GM21515 (cell line): Measurements from ENCODE around the gene GSTA4.
"Not testable (repeated sequence)": the region's sequence is repeated elsewhere in the genome, so short reads cannot be mapped to it uniquely, and the experiment has no call there.

ENCODE experiments used
- ATAC-seq: cut with Tn5 transposase; IDR thresholded peaks from one replicate; pipeline ENCODE4 v1.9.1; 2021; ENCODE audit not compliant: unreplicated experiment

The GSTA4 gene

DNA sequence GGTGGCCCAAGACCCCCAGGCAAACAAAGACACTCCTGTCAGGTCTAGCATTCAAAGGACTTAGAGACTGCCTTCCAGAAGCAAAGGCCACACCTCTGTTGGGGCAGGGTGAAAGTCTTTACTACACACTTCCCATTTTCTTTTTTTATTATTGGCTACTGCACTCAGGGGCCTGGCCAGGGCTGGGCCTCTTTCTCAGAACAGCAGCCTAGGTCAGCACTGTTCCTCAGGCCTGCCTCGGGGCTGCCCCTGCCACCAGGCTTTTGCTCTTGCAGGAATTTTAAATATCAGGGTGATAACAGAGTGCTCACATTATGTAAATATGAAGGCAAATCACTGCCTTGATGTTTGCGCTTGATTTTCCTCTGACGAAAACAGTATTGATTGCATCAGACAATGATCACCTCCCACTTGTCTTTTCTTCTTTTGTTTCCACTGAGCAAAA lies 18.5 kb downstream of the GSTA4 start:
- ATAC-seq = peak; percentile 96

DNA sequence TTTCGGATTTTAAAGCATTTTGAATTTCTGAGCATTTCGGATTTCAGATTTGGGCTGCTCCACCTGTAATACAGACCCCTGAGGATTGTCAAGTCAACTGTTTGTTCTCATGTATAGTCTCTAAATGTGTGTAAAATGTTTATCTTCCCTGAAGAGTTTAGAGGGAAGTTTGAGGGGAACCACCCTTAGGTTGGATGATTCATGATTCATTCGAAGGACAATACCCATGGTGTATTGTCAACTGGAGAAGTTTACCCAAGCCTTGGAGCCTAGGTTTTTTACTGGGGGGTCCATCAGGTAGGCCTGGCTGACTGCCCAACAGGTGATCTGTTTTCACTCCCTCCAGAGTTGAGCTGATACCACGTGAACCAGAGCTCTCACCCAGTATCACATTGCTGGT lies 18.9 kb downstream of the GSTA4 start:
- ATAC-seq = no peak

DNA sequence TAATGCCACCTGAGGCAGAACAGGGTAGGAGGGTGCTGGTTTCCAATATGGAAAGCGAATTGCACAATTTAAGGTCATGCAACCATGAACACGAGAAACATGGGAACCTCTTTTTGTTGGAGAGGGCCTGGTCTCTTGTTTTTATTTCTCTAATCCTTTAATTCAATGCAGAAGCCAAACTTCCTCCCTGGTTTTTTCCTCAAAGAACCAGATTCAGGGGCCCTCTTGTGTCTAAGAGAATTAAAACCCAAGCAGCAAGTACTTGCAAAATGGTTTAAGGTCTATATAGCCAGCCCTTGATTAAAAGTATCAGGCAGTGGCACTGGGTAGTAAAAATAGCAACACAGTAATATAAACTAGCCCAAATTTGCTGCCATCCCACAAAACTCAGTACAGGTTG lies 19.5 kb downstream of the GSTA4 start:
- ATAC-seq = no peak

DNA sequence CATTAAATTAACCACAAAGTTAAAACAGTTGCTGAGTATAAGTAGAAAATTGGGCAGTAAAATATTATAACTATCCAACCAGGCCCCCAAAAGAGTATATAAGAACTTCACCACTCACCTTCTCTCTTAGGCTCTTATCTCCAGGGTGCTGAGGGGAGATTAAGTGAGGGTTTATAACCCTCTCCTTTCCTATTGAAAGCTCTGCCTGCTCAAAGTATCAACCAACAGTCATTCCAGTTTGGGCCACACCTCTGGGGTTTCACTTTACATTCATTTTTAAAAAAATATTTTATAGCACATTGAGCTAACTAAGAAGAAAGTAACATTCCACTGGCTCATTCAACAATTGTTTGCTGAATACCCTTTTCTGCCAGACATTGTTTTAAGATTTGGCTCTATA lies 22.1 kb downstream of the GSTA4 start:
- no peak for ATAC-seq

DNA sequence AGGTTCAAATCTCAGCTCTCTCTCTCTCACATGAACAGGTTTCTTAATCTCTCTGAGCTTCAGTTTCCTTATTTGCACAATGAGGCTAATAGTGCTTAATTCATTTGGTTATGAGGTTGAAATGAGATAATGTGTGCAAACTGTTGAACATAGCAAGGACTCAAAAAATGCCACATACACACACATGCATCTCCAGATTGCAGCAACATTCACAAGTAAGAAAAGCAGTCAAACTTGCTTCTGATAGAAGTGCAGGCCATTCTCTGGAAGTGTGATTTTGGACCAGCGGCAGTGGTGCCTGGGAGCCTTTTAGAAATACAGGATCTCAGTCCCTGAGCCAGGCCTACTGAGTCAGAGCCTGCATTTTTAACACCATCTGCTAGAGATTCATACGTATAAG lies 25.7 kb downstream of the GSTA4 start:
- ATAC-seq = no peak

DNA sequence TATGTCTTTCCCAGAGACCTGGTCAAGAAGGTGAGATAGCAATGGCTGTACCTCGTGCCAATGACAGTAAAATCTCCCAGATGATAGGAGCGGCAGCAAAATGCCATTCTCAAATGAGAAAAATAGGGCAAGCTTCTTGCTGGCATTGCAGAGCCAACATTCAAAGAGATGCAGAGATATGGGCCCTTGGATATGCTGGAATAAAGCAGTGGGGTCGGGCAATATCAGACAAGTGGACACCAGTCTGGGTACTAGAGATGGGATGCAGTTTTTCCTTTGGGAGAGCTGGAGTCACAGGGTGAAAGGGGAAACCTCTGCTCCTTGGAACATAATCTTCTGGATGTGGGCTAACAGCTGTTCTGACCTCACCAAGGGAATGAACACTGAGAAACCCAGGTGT lies 29.0 kb downstream of the GSTA4 start:
- ATAC-seq = no peak

DNA sequence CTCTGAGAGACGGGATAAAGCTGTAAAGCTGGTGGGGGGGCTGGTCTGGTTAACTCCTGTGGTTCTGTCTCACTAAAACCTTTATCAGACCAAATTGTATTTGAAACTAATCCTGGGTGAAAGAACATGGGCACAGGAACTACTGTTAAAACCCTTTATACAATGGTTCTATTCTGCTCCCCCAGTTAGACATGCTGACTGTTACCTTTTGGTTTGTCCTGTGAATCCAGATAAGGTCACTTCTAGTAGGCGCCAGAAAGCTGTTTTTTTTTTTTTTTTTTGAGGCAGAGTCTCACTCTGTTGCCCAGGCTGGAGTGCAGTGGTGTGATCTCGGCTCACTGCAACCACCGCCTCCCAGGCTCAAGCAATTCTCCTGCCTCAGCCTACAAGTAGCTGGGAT lies 29.7 kb downstream of the GSTA4 start:
- ATAC-seq = no peak

DNA sequence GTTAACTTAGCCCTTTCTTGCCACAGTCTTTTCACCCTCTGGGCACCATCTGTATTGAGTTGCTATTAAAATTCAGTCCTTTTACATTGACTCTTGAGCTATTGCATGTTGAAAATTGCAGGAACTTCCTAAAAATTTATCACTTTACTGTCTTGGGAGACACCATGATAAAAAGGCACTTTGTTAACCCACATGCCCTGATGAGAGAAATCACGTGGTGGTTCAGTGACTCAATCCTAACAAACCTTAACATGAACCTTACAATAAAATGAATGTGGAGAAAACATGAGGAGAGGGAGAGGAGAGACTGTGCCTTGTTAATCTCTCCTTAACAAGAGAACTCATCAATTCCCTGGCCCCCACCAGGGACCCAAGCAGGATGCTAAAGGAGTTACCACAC lies 30.8 kb downstream of the GSTA4 start:
- ATAC-seq = no peak

DNA sequence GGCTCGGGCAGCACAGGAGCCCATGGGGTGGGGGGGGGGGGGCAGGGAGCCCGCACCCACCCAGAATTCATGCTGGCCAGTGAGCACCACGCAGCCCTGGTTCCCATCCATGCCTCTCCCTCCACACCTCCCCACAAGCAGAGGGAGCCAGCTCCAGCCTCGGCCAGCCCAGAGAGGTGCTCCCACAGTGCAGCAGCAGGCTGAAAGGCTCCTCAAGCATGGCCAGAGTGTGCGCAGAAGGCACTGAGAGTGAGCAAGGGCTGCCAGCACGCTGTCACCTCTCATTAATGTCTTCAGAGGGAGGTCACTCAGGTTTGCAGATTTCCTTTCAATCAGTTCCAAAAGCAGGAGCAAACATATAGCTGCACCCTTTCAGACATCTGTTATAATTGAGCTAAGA lies 32.4 kb downstream of the GSTA4 start:
- ATAC-seq = no peak

DNA sequence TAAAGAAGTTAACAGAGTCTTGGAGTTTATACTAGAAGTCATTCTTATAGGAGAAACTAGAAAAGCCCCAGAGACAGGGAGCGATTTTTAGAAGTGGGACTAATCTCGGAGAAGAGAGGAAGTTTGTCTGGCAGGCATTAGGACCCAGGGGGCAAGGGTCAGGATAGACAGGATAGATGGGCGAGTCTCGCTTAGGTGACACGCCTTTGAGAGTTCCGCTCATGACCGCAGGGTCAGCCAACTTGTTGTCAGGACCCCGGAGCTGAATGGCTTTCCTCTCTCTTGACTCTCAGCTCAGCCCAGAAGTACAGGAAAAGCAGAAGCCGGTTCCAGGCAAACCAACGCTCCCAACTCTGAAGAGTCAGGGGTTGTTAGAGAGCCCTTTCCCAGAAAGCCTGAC lies 34.1 kb downstream of the GSTA4 start:
- ATAC-seq = not testable (repeated sequence)

DNA sequence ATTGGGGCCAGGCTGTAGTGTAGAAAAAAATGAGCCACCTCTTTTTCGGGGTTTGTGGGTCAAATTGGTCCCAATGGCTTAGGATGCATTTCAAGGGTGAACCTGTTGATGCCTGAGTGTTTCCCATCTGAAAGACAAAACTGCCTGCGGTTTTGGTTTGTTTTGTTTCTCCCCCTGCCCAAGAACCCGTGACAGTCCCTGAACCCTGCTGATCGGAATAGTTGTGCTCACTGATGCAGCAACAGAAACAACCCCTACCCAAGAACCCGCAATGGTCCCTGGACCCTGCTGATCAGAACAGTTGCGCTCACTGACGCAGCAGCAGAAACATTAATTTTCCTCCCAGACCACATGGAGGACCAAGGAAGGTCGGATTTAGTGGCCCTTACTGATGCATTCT lies 34.9 kb downstream of the GSTA4 start:
- ATAC-seq = not testable (repeated sequence)

DNA sequence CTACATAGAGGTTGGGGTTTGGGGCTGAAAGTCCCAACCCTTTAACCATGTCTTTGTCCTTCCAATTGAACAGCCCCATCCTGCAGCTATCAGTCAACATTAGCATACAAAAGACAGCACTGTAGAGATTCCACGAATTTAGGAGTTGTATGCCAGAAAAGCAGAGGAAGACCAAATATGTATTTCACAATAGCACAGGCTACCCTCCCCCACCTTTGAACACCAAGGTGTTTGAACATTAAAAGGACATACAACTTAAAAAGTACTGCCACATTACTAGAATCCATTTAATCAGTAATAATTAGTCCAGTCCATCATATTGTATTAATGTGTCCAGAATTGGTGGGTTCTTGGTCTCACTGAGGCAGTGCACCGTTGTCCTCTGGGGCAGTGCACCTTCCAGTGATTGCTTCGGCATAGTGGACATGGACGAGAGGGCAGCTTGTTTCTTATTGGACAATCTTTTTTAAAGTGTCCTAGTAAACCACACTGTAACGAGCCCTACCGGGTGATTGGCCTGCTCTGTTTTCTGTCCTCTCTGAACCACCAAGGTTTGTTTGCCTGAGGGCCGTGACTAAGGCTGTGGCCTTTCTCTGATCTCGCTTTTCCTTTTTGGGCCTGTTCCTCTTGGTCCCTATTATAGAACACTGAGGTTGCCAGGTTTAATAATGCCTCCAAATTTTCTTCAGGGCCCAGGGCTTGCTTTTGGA lies 36.4 kb downstream of the GSTA4 start:
- ATAC-seq = no peak

DNA sequence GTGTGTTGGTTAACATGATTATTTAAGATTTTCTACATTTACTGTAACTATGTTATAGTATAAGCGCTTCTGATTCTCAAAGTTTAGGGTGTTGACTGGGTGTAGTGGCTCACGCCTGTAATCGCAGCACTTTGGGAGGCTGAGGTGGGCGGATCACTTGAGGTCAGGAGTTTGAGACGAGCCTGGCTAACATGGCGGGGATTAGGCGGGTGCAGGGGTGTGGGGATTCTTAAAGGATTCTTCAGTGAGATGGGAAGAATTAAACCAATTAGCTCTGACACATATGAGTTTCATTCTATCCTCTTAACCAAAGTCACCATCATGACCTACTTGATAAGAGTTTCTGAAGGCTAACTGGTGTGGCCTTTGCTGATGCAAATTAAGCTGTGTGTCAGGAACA lies 39.2 kb downstream of the GSTA4 start:
- no peak for ATAC-seq

DNA sequence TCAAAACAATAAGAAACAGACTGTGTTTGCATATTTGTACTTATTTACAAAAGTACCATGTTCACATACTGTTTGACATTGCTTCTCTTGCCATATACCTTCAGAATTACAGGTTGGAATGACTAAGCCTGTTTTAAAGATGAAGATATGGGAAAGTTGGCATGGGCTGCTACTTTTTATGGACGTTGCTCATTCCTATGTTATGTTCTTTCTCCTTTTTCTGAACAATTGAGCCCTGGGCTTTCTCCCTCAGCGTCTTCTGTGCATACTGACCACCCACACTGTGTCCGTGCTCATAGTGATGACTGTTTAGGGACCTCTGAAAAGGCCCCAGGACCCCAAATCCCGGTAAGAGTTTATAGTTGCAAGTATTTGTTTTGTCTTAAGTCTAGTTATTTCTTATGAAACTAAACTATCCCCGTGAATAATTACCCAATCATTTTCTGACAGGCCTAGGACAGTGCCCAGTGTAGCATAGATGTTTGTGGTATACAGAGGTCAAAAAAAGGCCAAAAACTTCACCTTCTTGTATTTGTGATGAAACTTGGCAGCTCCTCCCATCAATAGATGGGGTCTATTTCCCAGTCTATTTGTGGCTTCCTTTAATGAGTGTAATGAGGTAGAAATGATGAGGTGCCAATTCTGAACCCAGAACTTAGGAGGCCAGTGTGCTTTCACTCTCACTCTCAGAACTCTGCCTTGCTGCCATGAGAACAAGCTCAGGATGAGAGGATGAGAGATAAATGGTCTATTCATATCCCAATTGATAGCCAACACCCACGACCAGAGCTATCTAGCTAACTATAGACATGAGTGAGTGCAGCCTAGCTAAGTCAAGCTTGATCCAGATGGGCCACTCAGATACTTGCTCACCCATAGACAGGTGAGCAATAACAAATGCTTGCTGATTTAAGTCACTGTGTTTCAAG lies 40.9 kb downstream of the GSTA4 start:
- ATAC-seq = no peak

DNA sequence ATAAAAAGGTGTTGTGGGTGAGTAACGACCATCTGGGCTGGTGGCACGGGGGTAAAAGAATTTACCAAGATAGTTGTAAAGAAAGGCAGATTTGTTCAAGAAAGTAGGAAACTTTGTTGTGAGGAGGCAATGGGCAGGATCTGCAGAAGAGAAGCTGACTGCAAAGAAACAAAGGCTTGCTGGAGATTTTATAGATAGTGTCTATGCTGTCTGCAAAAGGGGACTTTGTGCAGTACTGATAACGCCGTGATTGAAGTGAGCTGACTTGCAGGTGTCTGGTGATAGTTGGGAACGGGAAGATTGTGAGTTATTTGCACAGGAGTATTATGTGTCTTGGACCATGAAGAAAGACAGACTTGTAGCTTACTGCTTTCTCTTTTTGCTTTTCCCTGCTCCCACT lies 48.8 kb downstream of the GSTA4 start:
- no peak for ATAC-seq

DNA sequence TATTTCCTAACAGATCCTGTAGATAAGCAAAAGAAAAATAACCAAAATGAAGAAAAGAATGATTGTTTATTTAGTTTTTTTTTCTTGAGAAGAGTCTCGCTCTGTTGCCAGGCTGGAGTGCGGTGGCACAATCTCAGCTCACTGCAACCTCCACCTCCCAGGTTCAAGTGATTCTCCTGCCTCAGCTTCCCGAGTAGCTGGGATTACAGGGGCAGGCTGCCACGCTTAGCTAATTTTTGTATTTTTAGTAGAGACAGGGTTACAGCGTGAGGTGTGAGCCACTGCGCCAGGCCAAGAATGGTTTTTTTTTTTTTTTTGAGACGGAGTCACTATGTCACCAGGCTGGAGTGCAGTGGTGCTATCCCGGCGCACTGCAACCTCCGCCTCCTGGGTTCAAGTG lies 52.3 kb downstream of the GSTA4 start:
- ATAC-seq = not testable (repeated sequence)

DNA sequence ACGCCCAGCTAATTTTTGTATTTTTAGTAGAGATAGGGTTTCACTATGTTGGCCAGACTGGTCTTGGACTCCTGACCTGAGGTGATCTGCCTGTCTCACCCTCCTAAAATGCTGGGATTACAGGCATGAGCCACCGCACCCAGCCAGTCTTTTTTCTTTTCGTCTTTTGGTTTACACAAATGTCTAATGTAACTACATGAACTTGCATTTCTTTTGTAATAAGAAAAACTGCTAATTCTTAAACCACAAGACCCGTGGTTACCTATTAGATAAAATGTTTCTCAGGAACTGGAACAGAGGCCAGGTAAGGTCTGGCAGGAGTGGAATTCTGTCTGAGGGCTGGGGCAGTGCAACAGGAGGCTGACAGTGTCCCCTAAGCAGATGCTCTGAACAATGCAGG lies 52.9 kb downstream of the GSTA4 start:
- no peak for ATAC-seq

DNA sequence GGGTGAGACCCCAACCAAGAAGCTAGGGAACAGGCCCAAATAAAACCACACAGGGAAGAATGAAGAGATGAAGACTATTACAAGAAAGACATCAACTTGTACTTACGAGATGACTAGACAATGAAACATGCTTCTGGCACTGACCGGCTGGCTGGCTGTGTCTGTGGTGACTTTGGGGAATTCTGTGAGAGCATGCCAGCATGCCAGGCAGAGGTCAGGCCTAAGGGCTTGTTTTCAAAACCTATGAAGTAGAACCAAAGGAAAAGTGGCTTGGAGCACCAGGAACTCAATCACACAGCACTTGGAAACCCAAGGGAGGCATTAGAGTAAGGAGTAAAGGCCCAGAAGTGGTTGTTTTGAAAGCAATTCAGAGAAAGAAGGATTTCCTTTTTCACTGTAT lies 57.2 kb downstream of the GSTA4 start:
- no peak for ATAC-seq

DNA sequence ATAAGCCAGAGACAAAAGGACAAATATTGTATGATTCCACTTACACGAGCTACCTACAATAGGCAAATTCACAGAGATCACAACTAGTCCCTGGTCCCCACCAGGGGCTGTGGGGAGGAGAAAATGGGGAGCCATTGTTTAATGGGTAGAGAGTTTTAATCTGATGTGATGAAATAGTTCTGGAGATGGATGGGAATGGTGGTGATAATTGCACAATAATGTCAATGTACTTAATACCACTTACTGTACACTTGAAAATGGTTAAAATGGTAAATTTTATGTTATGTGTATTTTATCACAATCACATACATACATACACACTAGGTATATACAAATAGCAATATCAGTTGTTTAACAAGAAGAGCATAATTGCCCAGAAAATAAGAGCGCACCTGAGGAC lies 61.3 kb downstream of the GSTA4 start:
- no peak for ATAC-seq

DNA sequence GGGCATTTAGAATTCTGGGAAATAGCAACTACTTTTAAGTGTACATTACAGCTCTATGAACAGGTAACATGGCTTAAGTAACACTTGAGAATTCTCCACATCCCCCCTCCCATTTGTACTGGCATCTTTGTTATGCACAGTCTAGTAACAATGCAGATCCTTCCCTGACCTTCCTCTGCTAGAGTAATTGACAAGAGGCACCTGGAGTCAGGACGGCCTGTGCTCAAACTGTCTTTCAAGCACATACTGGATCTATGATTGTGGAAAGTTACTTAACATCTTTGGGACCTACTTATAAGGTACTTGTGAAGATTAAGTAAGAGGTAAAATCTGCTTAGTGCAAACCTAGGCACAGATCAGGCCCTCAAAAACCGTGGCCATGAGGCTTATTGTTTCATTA lies 63.7 kb downstream of the GSTA4 start:
- no peak for ATAC-seq

DNA sequence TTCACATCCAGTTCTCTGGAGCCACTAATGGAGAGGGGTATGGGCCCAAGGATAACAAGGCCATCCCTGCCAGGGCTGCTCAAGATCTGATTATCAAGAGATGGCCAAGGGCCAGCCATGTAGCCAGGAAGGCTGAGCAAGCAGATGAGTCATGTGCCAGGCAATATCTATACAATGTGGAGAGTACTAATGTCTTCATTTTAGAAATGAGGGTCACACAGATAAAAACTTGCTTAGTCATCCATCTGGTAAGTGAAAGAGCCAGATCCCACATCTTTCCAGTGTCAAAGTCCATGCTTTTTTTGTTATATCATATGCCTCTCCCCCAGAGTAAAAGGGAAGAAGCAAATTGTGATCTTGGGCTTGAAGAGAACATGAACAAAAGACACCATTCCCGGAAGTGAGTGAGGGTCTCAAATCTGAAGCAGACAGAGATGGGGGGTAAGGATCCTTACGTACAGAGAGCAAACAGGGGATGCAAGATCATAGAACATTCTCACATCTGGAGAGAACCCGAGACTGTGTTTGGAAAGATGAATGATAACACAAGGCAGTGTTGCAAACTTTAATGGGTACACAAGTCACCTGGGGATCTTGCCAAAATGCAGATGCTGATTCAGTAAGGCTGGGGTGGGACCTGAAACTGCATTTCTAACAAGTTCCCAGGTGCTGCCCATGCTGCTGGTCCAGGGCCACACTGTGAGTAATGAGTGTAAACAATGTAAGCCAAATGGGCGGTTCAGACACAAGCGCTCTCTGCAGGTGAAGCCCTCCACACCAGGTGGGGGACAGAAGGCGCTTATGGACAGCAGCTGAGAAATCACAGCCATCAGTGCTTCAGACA lies 65.5 kb downstream of the GSTA4 start:
- no peak for ATAC-seq
